ENCODE data around the gene RTCA.
"Not testable (repeated sequence)": the region's sequence is repeated elsewhere in the genome, so short reads cannot be mapped to it uniquely, and the experiment has no call there.

The RTCA gene

GRCh38 chr1:100331146-100331545 lies 65.1 kb downstream of the RTCA start:
- not testable (repeated sequence) for H3K9ac ChIP-seq (ENCODE audit: low read length); H3K4me1 ChIP-seq (ENCODE audit: insufficient read depth, low read length); H3K9me3 ChIP-seq (ENCODE audit: low read length); H3K4me3 ChIP-seq (ENCODE audit: low read depth in 1 of 2, low read length in 2 of 2); H3K27me3 ChIP-seq (ENCODE audit: control insufficient read depth in 1 of 2, insufficient read depth in 2 of 2, low read length in 2 of 2); H3K27ac ChIP-seq (ENCODE audit: low read depth, low read length); H3K36me3 ChIP-seq (ENCODE audit: insufficient read depth, low read length)

GRCh38 chr1:100332331-100332730 lies 66.3 kb downstream of the RTCA start:
- Histone ChIP-seq H3K36me3 (ENCODE audit: insufficient read depth, low read length) (no peaks in the 10 kb centered on the region), H3K27me3 (ENCODE audit: control insufficient read depth in 1 of 2, insufficient read depth in 2 of 2, low read length in 2 of 2) (no peaks in the 10 kb centered on the region), H3K9ac (ENCODE audit: low read length) (no peak overlapping the region), H3K9me3 (ENCODE audit: low read length) (no peaks in the 10 kb centered on the region), H3K4me1 (ENCODE audit: insufficient read depth, low read length) (no peaks in the 10 kb centered on the region), H3K27ac (ENCODE audit: low read depth, low read length) (no peak overlapping the region), H3K4me3 (ENCODE audit: low read depth in 1 of 2, low read length in 2 of 2) (no peak overlapping the region)

DNA sequence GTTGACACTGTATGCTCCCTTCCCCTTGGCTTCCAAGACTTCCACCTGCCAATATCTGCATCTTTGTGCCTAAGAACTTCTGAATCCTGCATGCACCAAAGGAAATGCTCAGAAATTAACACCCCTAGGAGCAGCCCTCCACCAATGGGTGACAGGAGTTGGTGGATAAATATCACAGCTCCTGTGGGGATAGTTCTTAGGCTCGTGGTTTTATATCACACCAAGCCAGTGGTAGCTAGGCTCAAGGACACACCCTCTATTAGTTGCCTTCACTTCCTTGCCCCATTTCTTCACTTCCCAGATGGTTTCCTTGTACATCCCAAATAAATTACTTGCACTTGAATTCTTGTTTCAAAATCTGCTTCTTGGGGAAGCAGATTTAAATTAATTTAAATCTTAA lies 69.4 kb downstream of the RTCA start:
- H3K4me3 ChIP-seq (ENCODE audit: low read depth in 1 of 2, low read length in 2 of 2) = no peak overlapping the region
- no peaks in the 10 kb centered on the region for H3K4me1 ChIP-seq (ENCODE audit: insufficient read depth, low read length)
- H3K36me3 ChIP-seq (ENCODE audit: insufficient read depth, low read length) = no peaks in the 10 kb centered on the region
- H3K9me3 ChIP-seq (ENCODE audit: low read length) = no peaks in the 10 kb centered on the region
- H3K9ac ChIP-seq (ENCODE audit: low read length) = no peak overlapping the region
- H3K27me3 ChIP-seq (ENCODE audit: control insufficient read depth in 1 of 2, insufficient read depth in 2 of 2, low read length in 2 of 2) = no peaks in the 10 kb centered on the region
- no peak overlapping the region for H3K27ac ChIP-seq (ENCODE audit: low read depth, low read length)

DNA sequence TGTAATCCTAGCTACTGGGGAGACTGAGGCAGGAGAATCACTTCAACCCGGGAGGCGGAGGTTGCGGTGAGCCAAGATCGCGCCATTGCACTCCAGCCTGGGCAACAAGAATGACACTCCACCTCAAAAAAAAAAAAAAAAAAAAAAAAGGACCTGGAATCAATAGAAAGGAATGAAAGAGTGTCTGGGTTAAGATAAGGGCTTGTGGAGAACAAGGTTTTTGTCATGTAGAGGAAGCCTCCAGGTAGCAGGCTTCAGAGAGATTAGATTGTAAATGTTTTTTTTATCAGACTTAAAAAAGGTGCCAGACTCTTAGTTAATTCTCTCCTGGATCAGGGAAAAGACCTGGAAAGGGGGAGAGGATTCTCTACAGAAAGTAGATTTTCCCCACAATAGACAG lies 71.9 kb downstream of the RTCA start:
- H3K27me3 ChIP-seq (ENCODE audit: control insufficient read depth in 1 of 2, insufficient read depth in 2 of 2, low read length in 2 of 2); H3K9ac ChIP-seq (ENCODE audit: low read length); H3K27ac ChIP-seq (ENCODE audit: low read depth, low read length); H3K36me3 ChIP-seq (ENCODE audit: insufficient read depth, low read length); H3K9me3 ChIP-seq (ENCODE audit: low read length); H3K4me3 ChIP-seq (ENCODE audit: low read depth in 1 of 2, low read length in 2 of 2); H3K4me1 ChIP-seq (ENCODE audit: insufficient read depth, low read length): not testable (repeated sequence)

DNA sequence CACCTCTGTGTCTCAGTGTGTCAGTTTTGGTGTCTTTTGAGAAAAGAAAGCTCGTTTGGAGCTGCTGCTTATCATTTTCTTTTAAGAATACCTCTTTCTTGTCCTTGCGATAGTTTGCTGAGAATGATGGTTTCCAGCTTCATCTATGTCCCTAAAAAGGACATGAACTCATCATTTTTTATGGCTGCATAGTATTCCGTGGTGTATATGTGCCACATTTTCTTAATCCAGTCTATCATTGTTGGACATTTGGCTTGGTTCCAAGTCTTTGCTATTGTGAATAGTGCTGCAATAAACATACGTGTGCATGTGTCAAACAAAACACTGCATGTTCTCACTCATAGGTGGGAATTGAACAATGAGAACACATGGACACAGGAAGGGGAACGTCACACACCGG lies 73.7 kb downstream of the RTCA start:
- H3K9me3 ChIP-seq (ENCODE audit: low read length); H3K9ac ChIP-seq (ENCODE audit: low read length); H3K27me3 ChIP-seq (ENCODE audit: control insufficient read depth in 1 of 2, insufficient read depth in 2 of 2, low read length in 2 of 2); H3K36me3 ChIP-seq (ENCODE audit: insufficient read depth, low read length); H3K27ac ChIP-seq (ENCODE audit: low read depth, low read length); H3K4me1 ChIP-seq (ENCODE audit: insufficient read depth, low read length); H3K4me3 ChIP-seq (ENCODE audit: low read depth in 1 of 2, low read length in 2 of 2): not testable (repeated sequence)

DNA sequence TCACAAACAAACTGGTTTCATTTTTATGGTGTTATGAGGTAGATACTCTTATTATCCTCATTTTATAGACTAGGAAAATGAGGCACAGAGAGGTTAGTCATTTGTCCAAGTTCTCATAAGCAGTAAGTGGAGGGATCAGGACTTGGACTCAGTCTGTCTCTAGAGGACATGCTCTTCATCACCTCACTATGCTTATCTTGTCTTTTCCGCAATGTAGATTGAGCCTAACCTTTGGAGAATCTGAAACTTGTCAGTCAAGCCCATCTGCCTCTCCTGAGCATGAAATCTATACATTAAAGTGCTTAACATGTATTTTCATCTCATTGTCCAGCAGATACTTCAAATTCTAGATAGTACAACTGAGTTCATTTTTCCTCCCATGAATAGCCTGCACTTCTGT lies 74.5 kb downstream of the RTCA start:
- no peak overlapping the region for H3K4me3 ChIP-seq (ENCODE audit: low read depth in 1 of 2, low read length in 2 of 2)
- H3K27ac ChIP-seq (ENCODE audit: low read depth, low read length) = no peak overlapping the region
- no peaks in the 10 kb centered on the region for H3K36me3 ChIP-seq (ENCODE audit: insufficient read depth, low read length)
- H3K27me3 ChIP-seq (ENCODE audit: control insufficient read depth in 1 of 2, insufficient read depth in 2 of 2, low read length in 2 of 2) = no peaks in the 10 kb centered on the region
- H3K9ac ChIP-seq (ENCODE audit: low read length) = no peak overlapping the region
- no peaks in the 10 kb centered on the region for H3K4me1 ChIP-seq (ENCODE audit: insufficient read depth, low read length)
- H3K9me3 ChIP-seq (ENCODE audit: low read length) = no peaks in the 10 kb centered on the region

GRCh38 chr1:100342348-100342747 lies 76.3 kb downstream of the RTCA start:
- H3K4me1 ChIP-seq (ENCODE audit: insufficient read depth, low read length) = no peaks in the 10 kb centered on the region

More at GRCh38 chr1:100342348-100342747, 76.3 kb downstream of the RTCA start:
- H3K27ac ChIP-seq (ENCODE audit: low read depth, low read length) = no peak overlapping the region
- H3K27me3 ChIP-seq (ENCODE audit: control insufficient read depth in 1 of 2, insufficient read depth in 2 of 2, low read length in 2 of 2) = no peaks in the 10 kb centered on the region
- H3K36me3 ChIP-seq (ENCODE audit: insufficient read depth, low read length) = no peaks in the 10 kb centered on the region
- no peak overlapping the region for H3K4me3 ChIP-seq (ENCODE audit: low read depth in 1 of 2, low read length in 2 of 2)
- H3K9ac ChIP-seq (ENCODE audit: low read length) = no peak overlapping the region
- H3K9me3 ChIP-seq (ENCODE audit: low read length) = no peaks in the 10 kb centered on the region
